HG03571 (cell line): Measurements from ENCODE around the gene EPHA3.

ENCODE experiments used
- ATAC-seq: cut with Tn5 transposase; IDR thresholded peaks from one replicate; pipeline ENCODE4 v1.9.1; 2021; ENCODE audit not compliant: unreplicated experiment

The EPHA3 gene

DNA sequence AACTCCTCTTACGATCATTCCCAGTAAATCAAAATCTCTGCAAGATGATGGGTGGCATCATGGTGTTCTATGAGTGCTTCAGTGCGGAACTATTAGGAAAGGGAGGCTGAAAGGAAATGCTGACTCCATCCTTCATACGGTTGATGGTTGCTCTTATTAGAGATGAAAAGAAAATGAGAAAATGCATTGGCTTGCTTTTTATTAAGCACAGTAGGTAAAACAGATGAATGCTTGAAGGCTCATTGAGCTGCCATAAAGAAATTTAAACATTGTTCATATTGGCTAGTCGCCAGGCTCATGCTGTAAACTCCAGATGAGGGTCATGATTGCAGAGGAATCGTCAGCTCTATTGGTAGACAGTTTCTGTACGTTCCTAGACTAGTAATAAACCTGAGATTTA is 115.8 kb downstream of the EPHA3 start:
- ATAC-seq, result no peak

DNA sequence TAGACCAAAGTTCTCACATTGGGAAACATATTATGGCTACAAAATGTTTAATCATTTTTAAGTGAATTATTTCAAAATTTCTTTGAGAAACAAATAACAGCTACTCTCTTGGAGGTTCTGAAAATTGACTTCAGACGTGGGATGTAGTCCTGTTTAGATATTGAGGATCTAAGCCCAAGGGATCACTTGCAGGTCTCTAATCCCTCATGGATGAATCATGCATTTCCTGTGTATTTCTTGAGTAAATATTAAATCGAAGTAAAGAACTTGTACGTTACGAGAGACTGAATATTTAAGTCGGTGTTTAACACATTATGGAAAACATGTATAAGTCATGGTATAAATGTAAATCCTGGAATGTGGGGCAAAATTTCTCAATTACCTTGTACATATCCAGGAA is 119.8 kb downstream of the EPHA3 start:
- no peak for ATAC-seq

- ATAC-seq, result no peak
Measured at GRCh38 chr3:89227634-89228033, 120.2 kb downstream of the EPHA3 start.

- ATAC-seq, result no peak
Measured at GRCh38 chr3:89232155-89232554, 124.7 kb downstream of the EPHA3 start.

- ATAC-seq, result no peak
Measured at GRCh38 chr3:89234620-89235019, 127.2 kb downstream of the EPHA3 start.

DNA sequence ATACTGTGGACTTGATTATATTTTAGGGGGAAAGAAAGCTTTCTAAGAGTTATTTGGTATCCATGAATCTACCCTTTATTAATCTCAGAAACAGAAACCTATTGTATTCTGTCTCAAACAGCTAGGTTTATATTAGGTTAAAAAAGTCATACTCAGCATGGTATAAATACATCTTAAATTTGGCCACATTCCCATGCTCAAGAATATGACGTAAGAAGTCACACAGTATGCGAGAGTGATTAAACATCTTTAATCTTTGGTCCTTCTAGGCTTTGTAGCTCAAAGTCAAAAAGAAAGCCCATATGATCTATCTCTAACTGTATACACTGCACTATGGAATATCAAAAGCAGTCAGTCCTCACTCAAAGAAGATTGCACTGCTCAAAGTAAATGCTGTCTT is 131.4 kb downstream of the EPHA3 start:
- ATAC-seq, result no peak

- ATAC-seq, result no peak
Measured at GRCh38 chr3:89239774-89240173, 132.4 kb downstream of the EPHA3 start.

DNA sequence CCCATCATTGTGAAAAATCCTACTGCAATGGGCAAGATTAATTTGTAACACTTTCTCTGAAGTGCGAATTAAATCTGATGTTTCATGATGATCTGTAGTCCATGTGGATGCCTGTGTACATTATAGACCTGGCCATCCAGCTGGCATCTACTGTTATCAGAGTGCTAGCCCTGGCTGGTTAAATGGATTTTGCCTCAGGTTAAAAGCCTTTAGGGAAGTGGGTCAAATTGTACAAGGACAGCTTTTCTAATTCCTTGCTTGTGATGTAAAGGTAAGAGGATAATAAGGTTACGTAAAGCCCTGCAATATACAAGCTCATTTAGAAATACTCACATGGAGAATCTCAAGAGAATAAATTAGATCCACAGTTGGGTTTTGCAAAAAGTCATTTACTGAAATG is 138.2 kb downstream of the EPHA3 start:
- no peak for ATAC-seq

DNA sequence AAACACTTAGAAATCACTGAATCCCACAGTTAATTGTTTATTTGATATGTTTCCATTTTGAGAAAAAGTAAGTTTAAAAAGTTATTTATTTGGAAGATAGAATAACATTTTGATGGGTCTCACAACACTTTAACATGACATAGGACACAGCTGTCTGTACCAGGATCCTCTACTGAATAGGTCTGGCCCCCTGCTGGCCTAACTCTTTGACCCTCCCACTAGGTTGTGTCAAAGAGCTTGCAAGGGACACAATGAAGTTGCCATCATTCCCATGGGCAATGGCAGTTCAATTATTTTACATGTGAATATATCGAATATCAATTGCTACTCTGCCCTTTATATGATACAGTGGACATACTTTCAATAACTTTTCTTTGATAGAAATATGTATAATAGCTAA is 138.9 kb downstream of the EPHA3 start:
- ATAC-seq, result no peak

- ATAC-seq, result no peak
Measured at GRCh38 chr3:89250742-89251141, 143.3 kb downstream of the EPHA3 start.

DNA sequence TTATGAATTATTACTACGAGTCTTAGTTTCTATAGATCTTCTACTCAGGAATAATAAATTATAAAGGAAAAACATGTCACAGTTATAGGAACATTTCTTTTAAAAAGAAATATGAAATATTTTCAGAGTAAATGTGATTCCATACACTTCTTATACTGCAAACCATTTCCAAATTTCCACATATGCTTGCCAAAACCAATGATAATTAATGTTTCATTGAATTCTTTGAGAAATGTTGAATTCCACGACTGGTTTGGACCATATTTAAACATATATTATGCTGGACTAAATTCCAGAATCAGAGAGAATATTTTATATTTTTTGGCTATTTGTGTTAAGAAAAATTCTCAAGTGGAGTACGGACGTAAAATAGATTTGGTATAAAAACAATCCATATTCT is 144.6 kb downstream of the EPHA3 start:
- ATAC-seq, result no peak

- ATAC-seq, result no peak
Measured at GRCh38 chr3:89252860-89253259, 145.4 kb downstream of the EPHA3 start.

DNA sequence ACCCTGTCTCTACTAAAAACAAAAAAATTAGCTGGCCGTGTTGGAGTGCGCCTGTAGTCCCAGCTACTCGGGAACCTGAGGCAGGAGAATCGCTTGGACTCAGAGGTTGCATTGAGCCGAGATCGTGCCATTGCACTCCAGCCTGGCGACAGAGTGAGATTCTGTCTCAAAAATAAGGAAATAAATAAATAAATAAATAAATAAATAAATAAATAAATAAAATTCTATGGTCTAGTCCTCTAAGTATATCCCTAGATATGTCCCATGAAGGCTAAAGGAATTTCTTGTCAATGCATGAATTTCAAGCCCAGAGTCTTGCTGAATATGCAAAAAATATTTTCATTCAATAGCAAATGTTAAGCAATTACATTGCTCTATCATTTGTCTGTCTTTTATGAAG is 149.0 kb downstream of the EPHA3 start:
- no peak for ATAC-seq

DNA sequence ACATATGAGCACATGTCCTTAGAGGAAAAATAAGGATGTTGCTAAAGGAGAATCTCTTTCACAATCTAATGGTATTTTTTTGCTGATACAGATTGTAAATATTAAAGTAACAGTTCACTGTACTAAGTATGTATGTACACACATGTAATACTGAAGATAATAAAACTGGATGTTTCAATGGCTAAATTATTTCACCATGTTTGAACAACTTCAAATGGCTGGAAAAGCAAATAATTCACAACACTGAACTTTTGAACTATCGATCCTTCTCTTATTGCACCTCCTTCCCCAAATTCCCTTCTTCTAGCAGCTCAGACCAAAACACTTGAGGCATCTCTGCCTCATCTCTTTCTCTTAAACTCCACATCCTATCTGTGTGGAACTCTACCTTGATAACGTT is 149.5 kb downstream of the EPHA3 start:
- no peak for ATAC-seq

- ATAC-seq, result no peak
Measured at GRCh38 chr3:89260721-89261120, 153.3 kb downstream of the EPHA3 start.

GRCh38 chr3:89261673-89262072 is 154.3 kb downstream of the EPHA3 start:
- ATAC-seq, result no peak

GRCh38 chr3:89262309-89262929 is 155.0 kb downstream of the EPHA3 start:
- ATAC-seq, result no peak

DNA sequence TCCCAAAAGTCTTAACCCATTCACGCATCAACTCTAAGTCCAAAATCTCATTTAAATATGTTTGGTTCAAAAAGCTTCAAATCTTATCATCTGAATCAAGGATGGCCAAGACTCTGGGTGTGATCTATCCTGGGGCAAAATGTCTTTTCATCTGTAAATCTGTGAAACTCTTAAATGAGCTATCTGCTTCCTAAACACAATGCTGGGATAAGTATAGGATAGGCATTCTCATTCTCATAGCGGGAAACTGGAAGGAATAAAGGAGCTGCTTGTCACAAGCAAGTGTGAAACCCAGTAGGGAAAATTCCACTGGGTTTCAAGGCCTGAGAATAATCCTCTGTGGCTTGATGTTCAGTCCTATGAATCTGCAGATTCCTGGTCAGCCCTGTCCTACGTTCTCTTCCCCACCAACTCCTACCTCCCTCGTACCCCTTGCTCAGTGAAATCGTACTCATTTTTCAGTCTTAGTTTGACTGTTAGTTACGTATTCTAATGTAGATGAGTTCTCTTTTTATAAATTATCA is 156.7 kb downstream of the EPHA3 start:
- ATAC-seq, result no peak

DNA sequence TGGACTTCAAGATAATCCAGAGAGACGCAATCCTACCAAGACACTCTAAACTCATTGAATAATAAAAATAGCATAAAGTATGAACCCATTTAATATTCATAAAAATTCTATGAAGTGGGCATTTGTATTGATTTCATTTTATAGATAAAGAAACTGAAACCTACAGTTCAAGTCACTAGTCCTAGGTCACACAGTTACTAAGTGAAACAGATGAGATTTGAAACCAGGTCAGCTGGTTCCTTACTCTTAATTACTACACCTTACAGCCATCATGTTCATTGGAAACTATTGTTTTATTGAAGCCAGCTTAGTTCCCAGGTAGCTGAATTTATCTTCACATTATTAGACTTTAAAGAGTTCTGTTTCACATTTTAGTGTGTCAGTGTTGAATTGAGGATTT is 158.7 kb downstream of the EPHA3 start:
- ATAC-seq, result no peak

DNA sequence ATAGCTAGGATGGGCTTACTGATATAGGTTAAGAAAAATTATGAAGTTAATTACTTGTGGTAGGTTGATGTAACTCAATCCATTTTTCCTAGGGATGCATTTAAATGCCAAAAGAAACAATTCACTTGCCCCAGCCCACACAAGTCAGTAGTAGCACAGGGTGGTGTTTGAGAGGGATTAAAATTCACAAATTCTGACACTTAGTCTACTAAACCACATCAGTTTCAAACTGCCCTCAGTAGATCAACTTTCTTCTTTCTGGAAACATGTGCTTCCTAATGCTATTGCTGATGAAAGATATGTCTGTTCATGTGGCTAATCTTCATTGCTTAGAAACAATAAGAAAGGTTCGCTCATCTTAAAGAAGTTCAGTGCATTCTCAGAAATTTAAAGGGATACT is 160.6 kb downstream of the EPHA3 start:
- ATAC-seq, result no peak

DNA sequence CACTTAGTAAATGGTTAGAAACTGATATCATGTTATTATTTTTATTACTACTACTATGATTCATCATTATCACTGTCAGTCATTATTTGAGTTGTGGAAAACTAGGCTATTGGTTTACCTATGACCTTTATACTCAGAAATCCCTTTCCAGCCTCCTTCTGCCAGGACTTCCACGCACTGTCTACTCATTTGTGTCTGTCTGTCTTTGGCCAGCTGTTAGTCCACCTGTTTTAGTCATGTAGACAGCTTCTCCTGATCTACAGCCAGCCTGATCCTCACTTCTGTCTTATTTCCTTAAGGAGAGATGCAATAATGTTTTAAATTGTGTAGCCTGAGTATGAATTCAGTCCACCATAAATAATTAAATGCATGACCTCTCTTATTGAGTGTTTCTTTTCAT is 162.8 kb downstream of the EPHA3 start:
- ATAC-seq, result no peak

DNA sequence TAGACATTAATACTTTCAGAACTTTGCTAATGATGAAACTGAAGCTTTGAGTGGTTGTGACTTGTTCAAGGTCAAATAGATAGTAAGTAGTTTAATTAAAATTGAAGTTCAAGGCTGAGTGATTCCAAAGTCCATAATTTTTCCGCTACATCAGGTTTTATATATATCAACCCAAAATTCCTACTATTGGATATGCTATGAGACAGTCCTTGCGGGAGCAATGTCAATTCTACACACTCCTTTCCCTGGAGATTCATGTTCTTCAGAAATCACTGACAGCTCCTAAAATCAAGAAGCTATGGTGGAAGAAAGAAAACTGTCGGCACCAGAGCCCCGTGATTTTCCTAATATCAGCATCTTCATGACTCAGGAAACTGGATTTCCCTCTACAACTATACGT is 167.6 kb downstream of the EPHA3 start:
- no peak for ATAC-seq

DNA sequence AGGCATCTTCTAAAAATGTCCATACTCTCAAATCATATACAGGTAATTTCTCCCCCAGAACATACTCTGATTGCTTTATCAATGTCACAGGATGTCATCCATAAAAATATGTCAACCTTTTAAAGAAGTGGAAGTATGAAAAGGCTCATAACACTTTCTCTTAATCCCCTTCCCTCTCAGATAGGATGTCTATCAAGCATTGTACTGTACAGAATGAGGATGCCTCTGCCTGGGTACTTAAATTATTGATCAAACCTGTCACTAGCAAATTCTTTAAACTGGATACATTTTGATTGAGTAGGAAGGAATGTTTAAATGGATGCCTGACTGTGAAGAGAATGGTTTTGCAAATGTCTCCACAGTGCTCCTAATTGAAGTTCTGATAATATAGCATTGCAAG is 168.7 kb downstream of the EPHA3 start:
- ATAC-seq, result no peak
